Measurements from ENCODE around the gene TEAD1. TPM values are rescaled to one million over a fixed set of nuclear protein-coding genes. Genes with fewer than 3 reads are reported as not detected.

Gene TEAD1
- total RNA-seq, 4 donors from 2014 or later, result 38.8 to 110 (median 75.3) TPM

- Histone ChIP-seq H3K36me3 (no peaks in the 10 kb centered on the region), H3K9me3 (no peaks in the 10 kb centered on the region), H3K4me3 (no peak overlapping the region), H3K27ac (no peak overlapping the region), H3K27me3 (no peaks in the 10 kb centered on the region), H3K4me1 (no peaks in the 10 kb centered on the region)
- intact Hi-C loops (cut with DNase I; ENCODE audit: low total_unique reads), result loop anchor here (10.0 kb wide), 1 partner anchor 213 kb away; no protein-coding TSS in a partner anchor
- no peak for DNase-seq
- TF ChIP-seq CTCF (IDR thresholded peaks at IDR 0.05) (no peak), POLR2A (IDR thresholded peaks at IDR 0.05) (no peak)
These were observed 2.9 kb upstream of the TEAD1 start for GRCh38 chr11:12671370-12671769.

- H3K27me3 ChIP-seq, result no peaks in the 10 kb centered on the region
- H3K4me1 ChIP-seq, result peaks cover 0 to 4% of the 10 kb centered on the region in 2 donors
- no peak for TF ChIP-seq CTCF (IDR thresholded peaks at IDR 0.05)
- TF ChIP-seq POLR2A (IDR thresholded peaks at IDR 0.05), result no peak
- DNase-seq, result no peak
- no peaks in the 10 kb centered on the region for H3K36me3 ChIP-seq
- H3K4me3 ChIP-seq, result peak overlapping the region; percentile 61 to 96
- intact Hi-C loops (cut with DNase I; ENCODE audit: low total_unique reads), result loop anchor here (10.0 kb wide), 1 partner anchor 211 kb away; no protein-coding TSS in a partner anchor
- H3K27ac ChIP-seq, result peak overlapping the region; percentile 96 to 100
- no peaks in the 10 kb centered on the region for H3K9me3 ChIP-seq
These were observed 659 bp upstream of the TEAD1 start for GRCh38 chr11:12673601-12673923.

GRCh38 chr11:12674571-12674935 is 332 bp downstream of the TEAD1 start:
- TF ChIP-seq CTCF (IDR thresholded peaks at IDR 0.05) (no peak), POLR2A (IDR thresholded peaks at IDR 0.05) (no peak)
- H3K9me3 ChIP-seq, result no peaks in the 10 kb centered on the region
- no peak for DNase-seq
- H3K36me3 ChIP-seq, result no peaks in the 10 kb centered on the region
- peaks cover 3 to 5% of the 10 kb centered on the region in 2 donors for H3K4me1 ChIP-seq
- H3K27me3 ChIP-seq, result no peaks in the 10 kb centered on the region
- intact Hi-C loops (cut with DNase I; ENCODE audit: low total_unique reads), result loop anchor here (10.0 kb wide), 1 partner anchor 210 kb away; no protein-coding TSS in a partner anchor
- peak overlapping the region; percentile 58 to 96 for H3K4me3 ChIP-seq
- peak overlapping the region; percentile 96 to 100 for H3K27ac ChIP-seq

- intact Hi-C loops (cut with DNase I; ENCODE audit: low total_unique reads), result loop anchor here (5.0 to 10.0 kb wide), 2 partner anchors 137 to 210 kb away; no protein-coding TSS in a partner anchor
- DNase-seq, result peak; percentile 46 to 57
These were observed 895 bp downstream of the TEAD1 start for GRCh38 chr11:12674936-12675696.

More at GRCh38 chr11:12674936-12675696, 895 bp downstream of the TEAD1 start:
- Histone ChIP-seq H3K36me3 (no peaks in the 10 kb centered on the region), H3K4me3 (peak overlapping the region; percentile 58 to 96), H3K4me1 (peaks cover 3 to 10% of the 10 kb centered on the region in 2 donors), H3K9me3 (no peaks in the 10 kb centered on the region), H3K27ac (peak overlapping the region; percentile 96 to 100), H3K27me3 (no peaks in the 10 kb centered on the region)
- TF ChIP-seq POLR2A (IDR thresholded peaks at IDR 0.05) (peak in 1 of 2 donors; percentile 12), CTCF (IDR thresholded peaks at IDR 0.05) (no peak)
